IMR-90 (cell line): ENCODE results near the gene MGA. TPM values are rescaled to one million over a fixed set of nuclear protein-coding genes. Genes with fewer than 3 reads are reported as not detected.

Source experiments
- ATAC-seq: fragments of 200-7000 bp; cut with Tn5 transposase; 2 replicates; pipeline ENCODE4 v1.9.1; 2020; ENCODE audit warnings: low read depth, mild to moderate bottlenecking, moderate library complexity
- BruUV-seq: library from RNA; stranded (reverse); fragments of 400-500 nt; replicated peaks from 2 replicates; lab custom pipeline; 2021; lab: Mats Ljungman, UMichigan
- CTCF ChIA-PET: fragments of 300-600 bp; formaldehyde crosslinking; extraction: SDS; loops from one replicate; lab custom pipeline; 2021; ENCODE audit warnings: antibody characterized with exemption; lab: Yijun Ruan, JAX
- POLR2A ChIA-PET: fragments of 300-600 bp; sonication (Branson Sonifier 250); formaldehyde crosslinking; loops from one replicate; lab custom pipeline; 2022; ENCODE audit warnings: antibody characterized with exemption; ENCODE audit not compliant: unreplicated experiment; lab: Charles Lee
- DNase-seq: peaks from one replicate; pipeline ENCODE4 v3.0.0; 2013
- H2AFZ ChIP-seq: replicated peaks from 2 replicates; pipeline ENCODE3; 2013; ENCODE audit warnings: low read length, mild to moderate bottlenecking; ENCODE audit not compliant: poor library complexity
- H2AK5ac ChIP-seq: 2 replicates; pipeline ENCODE4 v1.6.1; 2013; ENCODE audit warnings: low read depth, low read length, inconsistent platforms
- H2AK9ac ChIP-seq: replicated peaks from 2 replicates; pipeline ENCODE3; 2013; ENCODE audit warnings: mild to moderate bottlenecking, low read depth, low read length, moderate library complexity; ENCODE audit not compliant: poor library complexity
- H2BK120ac ChIP-seq: 2 replicates; pipeline ENCODE4 v1.6.1; 2013; ENCODE audit warnings: low read depth, low read length, inconsistent platforms
- H2BK15ac ChIP-seq: 3 replicates; pipeline ENCODE4 v1.6.1; 2013; ENCODE audit warnings: low read depth, low read length, inconsistent platforms
- H2BK20ac ChIP-seq: 2 replicates; pipeline ENCODE4 v1.6.1; 2013; ENCODE audit warnings: low read depth, mild to moderate bottlenecking, inconsistent platforms, low read length, moderate library complexity
- H2BK5ac ChIP-seq: 2 replicates; pipeline ENCODE4 v1.6.1; 2013; ENCODE audit warnings: mild to moderate bottlenecking, low read depth, low read length, inconsistent platforms; ENCODE audit not compliant: poor library complexity, severe bottlenecking
- H3K14ac ChIP-seq: replicated peaks from 2 replicates; pipeline ENCODE4 v1.6.1; 2013; ENCODE audit warnings: low read depth, low read length, inconsistent platforms
- H3K18ac ChIP-seq: 2 replicates; pipeline ENCODE4 v1.6.1; 2013; ENCODE audit warnings: low read depth, low read length, control low read depth
- H3K23ac ChIP-seq: 2 replicates; pipeline ENCODE4 v1.6.1; 2013; ENCODE audit warnings: low read depth, low read length, inconsistent platforms
- H3K27ac ChIP-seq: 2 replicates; pipeline ENCODE4 v1.5.1; 2013; ENCODE audit warnings: mild to moderate bottlenecking, control low read depth, low read length; ENCODE audit not compliant: insufficient read depth
- H3K27me3 ChIP-seq: 2 replicates; pipeline ENCODE4 v1.6.1; 2013; ENCODE audit warnings: low read length; ENCODE audit not compliant: control insufficient read depth, insufficient read depth
- H3K36me3 ChIP-seq: 2 replicates; pipeline ENCODE4 v1.6.1; 2013; ENCODE audit warnings: low read length, mixed read lengths; ENCODE audit not compliant: control insufficient read depth, insufficient read depth
- H3K4ac ChIP-seq: 2 replicates; pipeline ENCODE4 v1.6.1; 2013; ENCODE audit warnings: low read depth, low read length, inconsistent platforms
- H3K4me1 ChIP-seq: 2 replicates; pipeline ENCODE4 v1.6.1; 2013; ENCODE audit warnings: low read length, mixed read lengths; ENCODE audit not compliant: control insufficient read depth, insufficient read depth
- H3K4me2 ChIP-seq: 2 replicates; pipeline ENCODE4 v1.6.1; 2013; ENCODE audit warnings: low read depth, mild to moderate bottlenecking, control low read depth, low read length, moderate library complexity
- H3K4me3 ChIP-seq: 2 replicates; pipeline ENCODE4 v1.5.1; 2013; ENCODE audit warnings: low read depth, mild to moderate bottlenecking, control low read depth, low read length, moderate library complexity; ENCODE audit not compliant: insufficient read depth
- H3K56ac ChIP-seq: 2 replicates; pipeline ENCODE4 v1.6.1; 2013; ENCODE audit warnings: low read length, inconsistent platforms; ENCODE audit not compliant: insufficient read depth; ENCODE audit errors: extremely low read depth
- H3K79me1 ChIP-seq, 2 experiments: 2 replicates each; pipeline ENCODE4 v1.6.1; 2013; ENCODE audit warnings: low read length in 2 of 2, inconsistent platforms in 1 of 2, low read depth in 1 of 2
- H3K9ac ChIP-seq: 2 replicates; pipeline ENCODE4 v1.6.1; 2013; ENCODE audit warnings: low read depth, low read length, control low read depth
- H3K9me1 ChIP-seq: 2 replicates; pipeline ENCODE4 v1.6.1; 2013; ENCODE audit warnings: low read length, inconsistent platforms; ENCODE audit not compliant: insufficient read depth
- H3K9me3 ChIP-seq: 2 replicates; pipeline ENCODE4 v1.6.1; 2013; ENCODE audit warnings: low read length; ENCODE audit not compliant: control insufficient read depth, insufficient read depth
- H4K20me1 ChIP-seq: 2 replicates; pipeline ENCODE4 v1.6.1; 2013; ENCODE audit warnings: low read length, inconsistent platforms; ENCODE audit not compliant: insufficient read depth
- H4K5ac ChIP-seq: 2 replicates; pipeline ENCODE4 v1.6.1; 2013; ENCODE audit warnings: mild to moderate bottlenecking, low read depth, low read length, control low read depth
- H4K8ac ChIP-seq, 2 experiments: 2 replicates each; pipeline ENCODE4 v1.6.1; 2013; ENCODE audit warnings: low read depth in 2 of 2, low read length in 2 of 2, control low read depth in 1 of 2, inconsistent platforms in 1 of 2
- H4K91ac ChIP-seq: 2 replicates; pipeline ENCODE4 v1.6.1; 2013; ENCODE audit warnings: low read depth, low read length, inconsistent platforms; ENCODE audit not compliant: insufficient read depth
- CHD1 ChIP-seq: IDR thresholded peaks from 2 replicates; pipeline ENCODE4 v1.6.1; 2012; ENCODE audit warnings: low read depth, low read length, improper control_type of control experiment
- FOS ChIP-seq: fragments of 150-350 bp; IDR thresholded peaks from 2 replicates; pipeline ENCODE4 v1.6.1; 2016; ENCODE audit warnings: low read depth, low read length
- RCOR1 ChIP-seq: IDR thresholded peaks from 2 replicates; pipeline ENCODE4 v1.6.1; 2012; ENCODE audit warnings: mild to moderate bottlenecking, low read length, improper control_type of control experiment; ENCODE audit not compliant: insufficient replicate concordance
- RFX5 ChIP-seq: IDR thresholded peaks from 2 replicates; pipeline ENCODE4 v1.8.0; 2012; ENCODE audit warnings: low read depth, mild to moderate bottlenecking, low read length, moderate library complexity
- SMC3 ChIP-seq: fragments of 150-350 bp; IDR thresholded peaks from 2 replicates; pipeline ENCODE4 v1.6.1; 2016; ENCODE audit warnings: low read depth, mild to moderate bottlenecking, antibody characterized with exemption, low read length, moderate library complexity
- USF2 ChIP-seq: fragments of 150-350 bp; IDR thresholded peaks from 2 replicates; pipeline ENCODE4 v1.6.1; 2017; ENCODE audit warnings: mild to moderate bottlenecking, antibody characterized with exemption, low read length, low read depth
- dilution Hi-C: fragments of 300-500 bp; cut with HindIII; formaldehyde crosslinking; loops from one replicate; pipeline ENCODE4 v1.14.3; 2018; ENCODE audit warnings: low sequenced_read_pairs; ENCODE audit not compliant: unreplicated experiment
- in situ Hi-C: fragments of 300-500 bp; cut with MboI; formaldehyde crosslinking; loops from 3 replicates; pipeline ENCODE4 v1.14.3; 2019; ENCODE audit warnings: low sequenced_read_pairs, inconsistent platforms, mixed read lengths
- intact Hi-C: fragments of 100-400 bp; cut with micrococcal nuclease; formaldehyde crosslinking; loops from 2 replicates; pipeline ENCODE4 v1.10.0; 2022
- polyA plus RNA-seq, 3 experiments: library from polyadenylated mRNA; depleted of rRNA; stranded (reverse); fragments of >200 nt; gene quantifications; 2 replicates each; pipeline ENCODE4 v1.2.3, GENCODE V29; 2012; ENCODE audit warnings: low replicate concordance in 1 of 3
- total RNA-seq: library from RNA; depleted of rRNA; stranded (reverse); fragments of >200 nt; gene quantifications from 2 replicates; pipeline ENCODE4 v1.2.3, GENCODE V29; 2012

MGA gene
- total and polyA plus RNA-seq, 2 of the 4 experiments (the other 2 are of a cell fraction) = 3.2 to 38.0 TPM

- H3K14ac ChIP-seq = no peak overlapping the region
- ChIA-PET POLR2A (no interaction called here), CTCF (interaction anchor here (1.0 kb wide), 1 partner anchor 9 kb away, joined by 3 read pairs; no protein-coding TSS in a partner anchor)
- ATAC-seq (no peak), DNase-seq (no peak)
- H4K5ac ChIP-seq = no peak overlapping the region
- no peaks in the 10 kb centered on the region for H3K9me3 ChIP-seq
- H3K4me1 ChIP-seq = no peaks in the 10 kb centered on the region
- no peak overlapping the region for H3K9ac ChIP-seq
- no peak overlapping the region for H3K4me2 ChIP-seq
- no peak overlapping the region for H3K56ac ChIP-seq
- H2AK9ac ChIP-seq = no peak overlapping the region
- no peak overlapping the region for H2BK15ac ChIP-seq
- no peak overlapping the region for H3K4me3 ChIP-seq
- H3K36me3 ChIP-seq = no peaks in the 10 kb centered on the region
- no peak overlapping the region for H2BK120ac ChIP-seq
- no peak overlapping the region for H3K4ac ChIP-seq
- H4K20me1 ChIP-seq = no peaks in the 10 kb centered on the region
- intact Hi-C loops = no loop called here
- no peak overlapping the region for H4K8ac ChIP-seq
- H3K9me1 ChIP-seq = no peaks in the 10 kb centered on the region
- no peak overlapping the region for H2BK20ac ChIP-seq
- H2AK5ac ChIP-seq = no peak overlapping the region
- no peak overlapping the region for H4K91ac ChIP-seq
- H3K18ac ChIP-seq = no peak overlapping the region
- H3K79me1 ChIP-seq = peaks cover 2 to 12% of the 10 kb centered on the region in 2 experiments; a peak in 2 of 4 replicates
- BruUV-seq = no TSS peak
- in situ Hi-C loops = no loop called here
- no peak overlapping the region for H3K27ac ChIP-seq
- no peaks in the 10 kb centered on the region for H3K27me3 ChIP-seq
- dilution Hi-C loops = no loop called here
- H3K23ac ChIP-seq = no peak overlapping the region
- H2AFZ ChIP-seq = no peak overlapping the region
- no peak for TF ChIP-seq RCOR1
- TF ChIP-seq FOS = no peak
- TF ChIP-seq USF2 = no peak
- no peak for TF ChIP-seq SMC3
- no peak for TF ChIP-seq RFX5
- TF ChIP-seq CHD1 = no peak
- no peak overlapping the region for H2BK5ac ChIP-seq
Observed at GRCh38 chr15:41716864-41717263, 56.7 kb downstream of the MGA start.
